Fibroblast of mammary gland (primary cell): ENCODE measurements around the gene TAF1B.
"Not testable (repeated sequence)": the region's sequence is repeated elsewhere in the genome, so short reads cannot be mapped to it uniquely, and the experiment has no call there.

Experiments used
- DNase-seq: peaks from one replicate; pipeline ENCODE4 v3.0.0-alpha.2; 2010; ENCODE audit warnings: low read depth
- H3K4me3 ChIP-seq: 2 replicates; pipeline ENCODE4 v1.5.1; 2011; ENCODE audit warnings: low read depth, mild to moderate bottlenecking, low read length, moderate library complexity; ENCODE audit not compliant: control insufficient read depth
- TF ChIP-seq, protein P1 (sequence below): conservative IDR thresholded peaks from 2 replicates; pipeline ENCODE4 v1.5.1; 2011; ENCODE audit warnings: low read depth, low read length, inconsistent platforms; ENCODE audit not compliant: control insufficient read depth, insufficient read depth

TAF1B gene

GRCh38 chr2:9831670-9832069, 11.6 kb upstream of the TAF1B start:
- DNase-seq = no peak
- TF ChIP-seq, protein P1, sequence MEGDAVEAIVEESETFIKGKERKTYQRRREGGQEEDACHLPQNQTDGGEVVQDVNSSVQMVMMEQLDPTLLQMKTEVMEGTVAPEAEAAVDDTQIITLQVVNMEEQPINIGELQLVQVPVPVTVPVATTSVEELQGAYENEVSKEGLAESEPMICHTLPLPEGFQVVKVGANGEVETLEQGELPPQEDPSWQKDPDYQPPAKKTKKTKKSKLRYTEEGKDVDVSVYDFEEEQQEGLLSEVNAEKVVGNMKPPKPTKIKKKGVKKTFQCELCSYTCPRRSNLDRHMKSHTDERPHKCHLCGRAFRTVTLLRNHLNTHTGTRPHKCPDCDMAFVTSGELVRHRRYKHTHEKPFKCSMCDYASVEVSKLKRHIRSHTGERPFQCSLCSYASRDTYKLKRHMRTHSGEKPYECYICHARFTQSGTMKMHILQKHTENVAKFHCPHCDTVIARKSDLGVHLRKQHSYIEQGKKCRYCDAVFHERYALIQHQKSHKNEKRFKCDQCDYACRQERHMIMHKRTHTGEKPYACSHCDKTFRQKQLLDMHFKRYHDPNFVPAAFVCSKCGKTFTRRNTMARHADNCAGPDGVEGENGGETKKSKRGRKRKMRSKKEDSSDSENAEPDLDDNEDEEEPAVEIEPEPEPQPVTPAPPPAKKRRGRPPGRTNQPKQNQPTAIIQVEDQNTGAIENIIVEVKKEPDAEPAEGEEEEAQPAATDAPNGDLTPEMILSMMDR = no peak

GRCh38 chr2:9832586-9832985, 10.7 kb upstream of the TAF1B start:
- no peak overlapping the region for H3K4me3 ChIP-seq
- peak; percentile 93 for DNase-seq
- TF ChIP-seq, protein P1 = no peak

More at GRCh38 chr2:9831670-9832069, 11.6 kb upstream of the TAF1B start:
- H3K4me3 ChIP-seq = no peak overlapping the region

DNA sequence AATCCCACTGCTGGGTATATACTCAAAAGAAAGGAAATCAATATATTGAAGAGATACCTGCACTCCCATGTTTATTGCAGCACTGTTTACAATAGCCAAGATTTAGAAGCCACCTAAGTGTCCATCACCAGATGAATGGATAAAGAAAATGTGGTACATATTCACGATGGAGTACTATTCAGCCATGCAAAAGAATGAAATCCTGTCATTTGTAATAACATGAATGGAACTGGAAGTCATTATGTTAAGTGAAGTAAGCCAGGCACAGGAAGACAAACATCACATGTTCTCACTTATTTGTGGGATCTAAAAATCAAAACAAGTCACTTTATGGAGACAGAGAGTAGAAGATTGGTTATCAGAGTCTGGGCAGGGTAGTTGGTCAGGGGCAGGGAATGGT, 8.2 kb upstream of the TAF1B start:
- H3K4me3 ChIP-seq, DNase-seq: not testable (repeated sequence)

GRCh38 chr2:9836074-9836473, 7.2 kb upstream of the TAF1B start:
- DNase-seq = no peak
- H3K4me3 ChIP-seq = no peak overlapping the region
- TF ChIP-seq, protein P1 = no peak

DNA sequence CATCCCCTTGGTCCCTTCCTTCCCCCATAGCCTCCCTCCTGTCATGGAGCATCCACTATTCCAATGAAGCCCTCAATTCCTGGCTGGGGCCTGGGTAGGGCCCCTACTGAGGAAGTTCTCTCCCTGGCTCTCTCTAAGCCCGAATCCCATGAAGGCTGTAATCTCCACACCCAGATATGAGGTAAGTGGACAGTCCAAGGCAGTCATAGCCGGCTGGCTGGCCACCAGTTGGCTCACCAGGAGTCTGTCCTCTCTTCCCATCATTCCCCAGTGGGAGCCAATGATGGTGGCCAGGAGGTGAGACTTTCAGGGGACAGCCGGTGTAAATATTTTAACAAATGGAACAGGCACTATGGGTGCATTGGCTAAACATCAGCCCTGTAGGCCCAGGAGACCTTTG, 6.8 kb upstream of the TAF1B start:
- no peak overlapping the region for H3K4me3 ChIP-seq
- TF ChIP-seq, protein P1 = no peak
- DNase-seq = no peak

DNA sequence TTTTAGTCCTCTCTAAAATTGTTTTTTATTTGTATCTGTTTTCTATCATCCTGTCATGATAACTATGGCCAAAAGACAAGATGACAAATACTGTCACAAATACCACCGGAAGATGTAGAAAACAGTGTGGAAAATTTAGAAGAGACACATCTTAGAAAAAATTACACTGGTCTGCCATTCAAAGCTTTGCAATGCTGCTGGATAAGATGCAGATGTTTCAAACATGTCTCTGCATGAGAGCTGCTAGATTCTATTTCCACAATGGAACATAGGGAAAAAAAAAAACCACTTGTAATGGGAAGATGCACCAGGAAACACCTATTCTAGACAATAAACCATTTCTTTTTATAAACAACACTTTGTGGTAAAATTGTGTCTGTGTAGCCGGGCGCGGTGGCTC, 5.8 kb upstream of the TAF1B start:
- no peak overlapping the region for H3K4me3 ChIP-seq
- TF ChIP-seq, protein P1 = no peak
- no peak for DNase-seq

GRCh38 chr2:9838391-9838790, 4.9 kb upstream of the TAF1B start:
- no peak for DNase-seq
- TF ChIP-seq, protein P1 = no peak
- no peak overlapping the region for H3K4me3 ChIP-seq
